ENCODE measurements around the gene HSPD1.

The HSPD1 gene

GRCh38 chr2:197502201-197502600 is 2.6 kb upstream of the HSPD1 start:
- no peak for DNase-seq
- Histone ChIP-seq H3K36me3 (replicated peaks; ENCODE audit: insufficient read depth, low read length) (peaks cover 28% of the 10 kb centered on the region), H3K4me1 (ENCODE audit: low read length) (peaks cover 15% of the 10 kb centered on the region), H3K9me2 (replicated peaks; ENCODE audit: insufficient read depth, low read length) (no peaks in the 10 kb centered on the region), H3K4me2 (ENCODE audit: low read depth, low read length) (peak overlapping the region; percentile 44), H3K4me3 (ENCODE audit: low read length) (peak overlapping the region; percentile 78), H3K27ac (ENCODE audit: low read length) (no peak overlapping the region), H2AFZ (ENCODE audit: low read length) (no peak overlapping the region), H3F3A (ENCODE audit: insufficient read depth, low read length) (peaks cover 25% of the 10 kb centered on the region), H3K9ac (ENCODE audit: low read length) (peak overlapping the region; percentile 12; the same call in 1 of the 2 replicates), H3K9me3 (replicated peaks; ENCODE audit: insufficient read depth, low read length) (no peaks in the 10 kb centered on the region), H3K79me2 (ENCODE audit: low read length) (peaks cover 69% of the 10 kb centered on the region), H4K20me1 (ENCODE audit: insufficient read depth, low read length) (peaks cover 14% of the 10 kb centered on the region), H3K27me3 (replicated peaks; ENCODE audit: insufficient read depth, low read length) (no peaks in the 10 kb centered on the region)
- TF ChIP-seq EZH2 (optimal IDR thresholded peaks at IDR 0.05; ENCODE audit: low read depth, low read length) (no peak), EZH2phosphoT487 (IDR thresholded peaks at IDR 0.05; ENCODE audit: low read length) (no peak)
- TF ChIP-seq, protein P1, sequence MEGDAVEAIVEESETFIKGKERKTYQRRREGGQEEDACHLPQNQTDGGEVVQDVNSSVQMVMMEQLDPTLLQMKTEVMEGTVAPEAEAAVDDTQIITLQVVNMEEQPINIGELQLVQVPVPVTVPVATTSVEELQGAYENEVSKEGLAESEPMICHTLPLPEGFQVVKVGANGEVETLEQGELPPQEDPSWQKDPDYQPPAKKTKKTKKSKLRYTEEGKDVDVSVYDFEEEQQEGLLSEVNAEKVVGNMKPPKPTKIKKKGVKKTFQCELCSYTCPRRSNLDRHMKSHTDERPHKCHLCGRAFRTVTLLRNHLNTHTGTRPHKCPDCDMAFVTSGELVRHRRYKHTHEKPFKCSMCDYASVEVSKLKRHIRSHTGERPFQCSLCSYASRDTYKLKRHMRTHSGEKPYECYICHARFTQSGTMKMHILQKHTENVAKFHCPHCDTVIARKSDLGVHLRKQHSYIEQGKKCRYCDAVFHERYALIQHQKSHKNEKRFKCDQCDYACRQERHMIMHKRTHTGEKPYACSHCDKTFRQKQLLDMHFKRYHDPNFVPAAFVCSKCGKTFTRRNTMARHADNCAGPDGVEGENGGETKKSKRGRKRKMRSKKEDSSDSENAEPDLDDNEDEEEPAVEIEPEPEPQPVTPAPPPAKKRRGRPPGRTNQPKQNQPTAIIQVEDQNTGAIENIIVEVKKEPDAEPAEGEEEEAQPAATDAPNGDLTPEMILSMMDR (IDR thresholded peaks at IDR 0.05; ENCODE audit: low read length) = no peak

DNA sequence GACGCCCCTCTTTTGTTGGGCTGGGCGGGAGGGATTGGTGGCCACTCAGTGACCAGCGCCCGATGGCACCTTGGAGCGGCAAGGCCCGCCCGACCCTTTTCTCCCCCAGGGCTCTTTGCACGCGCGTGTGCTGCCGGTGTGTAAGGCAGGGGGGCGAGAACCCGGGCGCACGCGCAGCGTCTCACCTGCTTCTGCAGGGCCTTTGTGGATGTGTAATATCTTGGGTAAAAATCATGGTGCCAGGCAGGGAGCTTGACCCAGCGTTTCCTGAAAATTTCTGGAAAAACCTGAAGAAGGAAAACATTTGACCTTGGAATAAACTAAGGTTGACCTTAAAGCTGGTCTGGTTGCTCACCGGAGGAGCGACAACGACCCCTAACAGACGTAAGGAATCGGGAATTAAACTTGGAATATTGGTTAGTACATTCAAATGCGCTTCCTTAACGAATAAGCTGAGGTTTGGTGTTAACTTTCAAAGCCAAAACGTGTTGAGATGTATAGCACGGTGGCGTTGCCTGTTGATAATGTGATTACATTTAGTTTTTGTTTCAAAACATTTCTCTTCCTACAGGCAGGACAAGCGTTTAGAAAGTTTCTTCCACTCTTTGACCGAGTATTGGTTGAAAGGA is 977 bp upstream of the HSPD1 start:
- Histone ChIP-seq H3K9me3 (replicated peaks; ENCODE audit: insufficient read depth, low read length) (no peaks in the 10 kb centered on the region), H3K4me2 (ENCODE audit: low read depth, low read length) (peak overlapping the region; percentile 44), H3K9me2 (replicated peaks; ENCODE audit: insufficient read depth, low read length) (no peaks in the 10 kb centered on the region), H3K27me3 (replicated peaks; ENCODE audit: insufficient read depth, low read length) (no peaks in the 10 kb centered on the region), H3K4me3 (ENCODE audit: low read length) (peak overlapping the region; percentile 78), H3K9ac (ENCODE audit: low read length) (peak overlapping the region; percentile 90), H4K20me1 (ENCODE audit: insufficient read depth, low read length) (peaks cover 28% of the 10 kb centered on the region), H3K4me1 (ENCODE audit: low read length) (peaks cover 30% of the 10 kb centered on the region), H3K36me3 (replicated peaks; ENCODE audit: insufficient read depth, low read length) (peaks cover 43% of the 10 kb centered on the region), H2AFZ (ENCODE audit: low read length) (no peak overlapping the region), H3K79me2 (ENCODE audit: low read length) (peaks cover 85% of the 10 kb centered on the region), H3F3A (ENCODE audit: insufficient read depth, low read length) (peaks cover 24% of the 10 kb centered on the region), H3K27ac (ENCODE audit: low read length) (peak overlapping the region; percentile 92)
- TF ChIP-seq EZH2phosphoT487 (IDR thresholded peaks at IDR 0.05; ENCODE audit: low read length) = no peak
- peak; percentile 31 for DNase-seq

GRCh38 chr2:197498937-197499593 is 575 bp downstream of the HSPD1 start:
- peaks cover 16% of the 10 kb centered on the region for H3F3A ChIP-seq (ENCODE audit: insufficient read depth, low read length)
- no peaks in the 10 kb centered on the region for H3K9me2 ChIP-seq (replicated peaks; ENCODE audit: insufficient read depth, low read length)
- H3K36me3 ChIP-seq (replicated peaks; ENCODE audit: insufficient read depth, low read length) = peaks cover 53% of the 10 kb centered on the region
- peak overlapping the region; percentile 92 for H3K27ac ChIP-seq (ENCODE audit: low read length)
- H3K4me2 ChIP-seq (ENCODE audit: low read depth, low read length) = peak overlapping the region; percentile 83
- H3K4me1 ChIP-seq (ENCODE audit: low read length) = peaks cover 31% of the 10 kb centered on the region
- no peak overlapping the region for H2AFZ ChIP-seq (ENCODE audit: low read length)
- TF ChIP-seq EZH2phosphoT487 (IDR thresholded peaks at IDR 0.05; ENCODE audit: low read length) (no peak), EZH2 (optimal IDR thresholded peaks at IDR 0.05; ENCODE audit: low read depth, low read length) (no peak)
- TF ChIP-seq, protein P1 (IDR thresholded peaks at IDR 0.05; ENCODE audit: low read length) = no peak
- H3K79me2 ChIP-seq (ENCODE audit: low read length) = peaks cover 93% of the 10 kb centered on the region
- no peaks in the 10 kb centered on the region for H3K9me3 ChIP-seq (replicated peaks; ENCODE audit: insufficient read depth, low read length)
- peak; percentile 62 for DNase-seq
- H3K9ac ChIP-seq (ENCODE audit: low read length) = peak overlapping the region; percentile 90
- H3K27me3 ChIP-seq (replicated peaks; ENCODE audit: insufficient read depth, low read length) = no peaks in the 10 kb centered on the region
- H3K4me3 ChIP-seq (ENCODE audit: low read length) = peak overlapping the region; percentile 78
- peaks cover 31% of the 10 kb centered on the region for H4K20me1 ChIP-seq (ENCODE audit: insufficient read depth, low read length)
